Naive thymus-derived CD4-positive, alpha-beta T cell (primary cell): ENCODE measurements around the gene BRPF3. TPM values are rescaled to one million over a fixed set of nuclear protein-coding genes. Genes with fewer than 3 reads are reported as not detected.

Experiments used
- ATAC-seq: fragments of 150-1000 bp; cut with Tn5 transposase; 2 replicates; pipeline ENCODE4 v1.10.0; 2021; ENCODE audit warnings: mild to moderate bottlenecking, moderate library complexity
- CTCF ChIA-PET: fragments of 350-600 bp; sonication (Branson Sonifier 250); formaldehyde crosslinking; loops from one replicate; lab custom pipeline; 2021; ENCODE audit warnings: antibody characterized with exemption; lab: Charles Lee
- POLR2A ChIA-PET: fragments of 350-600 bp; sonication (Branson Sonifier 250); formaldehyde crosslinking; loops from one replicate; lab custom pipeline; 2021; ENCODE audit warnings: antibody characterized with exemption, inconsistent platforms; lab: Charles Lee
- DNase-seq, 9 donors: peaks; one replicate each; pipeline versions ENCODE4 v3.0.0 to v3.0.0-alpha.2; 2020 to 2022; ENCODE audit warnings: mixed read lengths in 1 of 9
- H3K27ac ChIP-seq: one replicate; pipeline ENCODE4 v1.7.0; 2013; ENCODE audit warnings: mild to moderate bottlenecking, low read depth, low read length, moderate library complexity
- H3K27me3 ChIP-seq, 2 donors: one replicate each; pipeline ENCODE4 v1.7.0; 2013; ENCODE audit warnings: low read length in 2 of 2, mild to moderate bottlenecking in 2 of 2, moderate library complexity in 2 of 2; ENCODE audit not compliant: control insufficient read depth in 2 of 2, insufficient read depth in 2 of 2
- H3K36me3 ChIP-seq, 3 experiments: 1 replicate in 2 of 3; 2 replicates in 1 of 3; pipeline ENCODE4 v1.7.0; 2013; ENCODE audit warnings: low read length in 3 of 3, mild to moderate bottlenecking in 3 of 3, moderate library complexity in 1 of 3; ENCODE audit not compliant: insufficient read depth in 3 of 3, control insufficient read depth in 2 of 3
- H3K4me1 ChIP-seq, 2 donors: one replicate each; pipeline ENCODE4 v1.7.0; 2013; ENCODE audit warnings: low read length in 2 of 2, mild to moderate bottlenecking in 2 of 2, moderate library complexity in 1 of 2; ENCODE audit not compliant: control insufficient read depth in 2 of 2, insufficient read depth in 2 of 2
- H3K4me3 ChIP-seq: 2 replicates; pipeline ENCODE4 v1.7.0; 2013; ENCODE audit warnings: mild to moderate bottlenecking, low read length
- H3K9me3 ChIP-seq, 3 experiments: 1 replicate in 2 of 3; 2 replicates in 1 of 3; pipeline ENCODE4 v1.7.0; 2013; ENCODE audit warnings: low read length in 3 of 3; ENCODE audit not compliant: control insufficient read depth in 2 of 3
- H3K27ac Mint-ChIP-seq, 9 donors: one replicate each; pipeline ENCODE4 v1.8.0; 2020 to 2022; ENCODE audit warnings: mixed read lengths in 9 of 9, mild to moderate bottlenecking in 8 of 9, moderate library complexity in 5 of 9, inconsistent platforms in 2 of 9
- H3K27me3 Mint-ChIP-seq, 5 donors: one replicate each; pipeline ENCODE4 v1.8.0; 2021 to 2022; ENCODE audit warnings: mixed read lengths in 5 of 5, mild to moderate bottlenecking in 1 of 5
- H3K36me3 Mint-ChIP-seq, 5 donors: one replicate each; pipeline ENCODE4 v1.8.0; 2020 to 2022; ENCODE audit warnings: mixed read lengths in 5 of 5, mild to moderate bottlenecking in 3 of 5, inconsistent platforms in 1 of 5
- H3K4me1 Mint-ChIP-seq, 7 donors: one replicate each; pipeline ENCODE4 v1.8.0; 2020 to 2022; ENCODE audit warnings: mixed read lengths in 7 of 7, mild to moderate bottlenecking in 3 of 7, inconsistent platforms in 1 of 7
- H3K4me3 Mint-ChIP-seq, 10 donors: one replicate each; pipeline ENCODE4 v1.8.0; 2020 to 2022; ENCODE audit warnings: mild to moderate bottlenecking in 10 of 10, mixed read lengths in 10 of 10, moderate library complexity in 6 of 10, inconsistent platforms in 2 of 10
- H3K9me3 Mint-ChIP-seq, 11 donors: one replicate each; pipeline ENCODE4 v1.8.0; 2020 to 2022; ENCODE audit warnings: mixed read lengths in 11 of 11, mild to moderate bottlenecking in 4 of 11, inconsistent platforms in 1 of 11, moderate library complexity in 1 of 11
- intact Hi-C, 2 donors: fragments of 100-400 bp; cut with micrococcal nuclease; formaldehyde crosslinking; loops; one replicate each; pipeline ENCODE4 v1.15.1; 2023
- polyA plus RNA-seq, 2 donors: library from polyadenylated mRNA; unstranded; fragments of 300-500 nt; fragmentation: Illumina TruSeq; gene quantifications; one replicate each; pipeline ENCODE4 v1.2.3, GENCODE V29; 2021
- total RNA-seq, 6 experiments: library from RNA in 5 of 6; stranded (reverse) in 5 of 6; gene quantifications; 1 replicate in 5 of 6; 2 replicates in 1 of 6; pipeline ENCODE4 v1.2.3 and lab custom pipeline; 2021 to 2026

The BRPF3 gene
- total and polyA plus RNA-seq, 7 experiments from 2014 or later: 5.1 to 40.0 (median 28.4) TPM

- DNase-seq: no peak
- no peaks in the 10 kb centered on the region for H3K9me3 ChIP-seq
- H3K36me3 Mint-ChIP-seq: peaks cover 0 to 9% (median 0%) of the 10 kb centered on the region in 5 donors
- peaks cover 0 to 1% (median 0%) of the 10 kb centered on the region in 11 donors for H3K9me3 Mint-ChIP-seq
- peaks cover 0 to 10% (median 4%) of the 10 kb centered on the region in 7 donors for H3K4me1 Mint-ChIP-seq
- CTCF ChIA-PET: no interaction called here
- H3K27ac Mint-ChIP-seq: no peak overlapping the region
- no peak overlapping the region for H3K4me3 Mint-ChIP-seq
- no peak overlapping the region for H3K27ac ChIP-seq
- H3K4me3 ChIP-seq: no peak overlapping the region
- POLR2A ChIA-PET: interaction anchor here (1.5 kb wide), 1 partner anchor 20 kb away, joined by 3 read pairs; no protein-coding TSS in a partner anchor
- intact Hi-C loops: no loop called here
- no peaks in the 10 kb centered on the region for H3K4me1 ChIP-seq
- H3K27me3 Mint-ChIP-seq: peaks cover 0 to 7% (median 0%) of the 10 kb centered on the region in 5 donors
- ATAC-seq: no peak
- H3K36me3 ChIP-seq: no peaks in the 10 kb centered on the region
- H3K27me3 ChIP-seq: no peaks in the 10 kb centered on the region
Measured at GRCh38 chr6:36248980-36249379, 52.4 kb downstream of the BRPF3 start.

- H3K27me3 ChIP-seq: no peaks in the 10 kb centered on the region
- ATAC-seq: no peak
Measured at GRCh38 chr6:36249536-36249935, 53.0 kb downstream of the BRPF3 start.

GRCh38 chr6:36252005-36252404, 55.5 kb downstream of the BRPF3 start:
- CTCF ChIA-PET: no interaction called here

More at GRCh38 chr6:36249536-36249935, 53.0 kb downstream of the BRPF3 start:
- DNase-seq: no peak
- intact Hi-C loops: no loop called here
- ChIA-PET CTCF (interaction anchor here (0.6 to 0.7 kb wide), 2 partner anchors 8 to 36 kb away, joined by 3 to 4 read pairs; no protein-coding TSS in a partner anchor), POLR2A (interaction anchor here (1.5 kb wide), 1 partner anchor 19 kb away, joined by 3 read pairs; no protein-coding TSS in a partner anchor)
- Mint-ChIP-seq H3K27me3 (peaks cover 0 to 3% (median 0%) of the 10 kb centered on the region in 5 donors), H3K4me3 (no peak overlapping the region), H3K27ac (no peak overlapping the region), H3K36me3 (peaks cover 0 to 9% (median 0%) of the 10 kb centered on the region in 5 donors), H3K4me1 (peaks cover 0 to 10% (median 4%) of the 10 kb centered on the region in 7 donors), H3K9me3 (peaks cover 0 to 1% (median 0%) of the 10 kb centered on the region in 11 donors)
- Histone ChIP-seq H3K4me3 (no peak overlapping the region), H3K4me1 (no peaks in the 10 kb centered on the region), H3K9me3 (no peaks in the 10 kb centered on the region), H3K36me3 (no peaks in the 10 kb centered on the region), H3K27ac (no peak overlapping the region)

GRCh38 chr6:36263390-36264000, 67.0 kb downstream of the BRPF3 start:
- CTCF ChIA-PET: no interaction called here
- no peak for ATAC-seq
- no peak overlapping the region for H3K4me3 ChIP-seq

More at GRCh38 chr6:36252005-36252404, 55.5 kb downstream of the BRPF3 start:
- peaks cover 0 to 9% (median 2%) of the 10 kb centered on the region in 5 donors for H3K36me3 Mint-ChIP-seq
- Histone ChIP-seq H3K4me3 (no peak overlapping the region), H3K4me1 (no peaks in the 10 kb centered on the region), H3K27ac (no peak overlapping the region), H3K27me3 (no peaks in the 10 kb centered on the region), H3K9me3 (no peaks in the 10 kb centered on the region), H3K36me3 (no peaks in the 10 kb centered on the region)
- peaks cover 0 to 8% (median 0%) of the 10 kb centered on the region in 5 donors for H3K27me3 Mint-ChIP-seq
- H3K4me1 Mint-ChIP-seq: peaks cover 0 to 2% (median 0%) of the 10 kb centered on the region in 7 donors
- intact Hi-C loops: no loop called here
- ATAC-seq (no peak), DNase-seq (no peak)
- H3K27ac Mint-ChIP-seq: no peak overlapping the region
- H3K9me3 Mint-ChIP-seq: peaks cover 0 to 6% (median 4%) of the 10 kb centered on the region in 11 donors
- POLR2A ChIA-PET: no interaction called here
- no peak overlapping the region for H3K4me3 Mint-ChIP-seq

GRCh38 chr6:36265744-36266143, 69.2 kb downstream of the BRPF3 start:
- H3K4me3 ChIP-seq: no peak overlapping the region
- no peaks in the 10 kb centered on the region for H3K4me1 ChIP-seq
- H3K9me3 Mint-ChIP-seq: peaks cover 0 to 12% (median 2%) of the 10 kb centered on the region in 11 donors

More at GRCh38 chr6:36263390-36264000, 67.0 kb downstream of the BRPF3 start:
- no peak overlapping the region for H3K27ac Mint-ChIP-seq
- no peak for DNase-seq
- H3K4me1 Mint-ChIP-seq: peaks cover 0 to 1% (median 0%) of the 10 kb centered on the region in 7 donors
- peaks cover 0 to 40% (median 5%) of the 10 kb centered on the region in 5 donors for H3K27me3 Mint-ChIP-seq
- no peak overlapping the region for H3K4me3 Mint-ChIP-seq
- POLR2A ChIA-PET: no interaction called here
- Histone ChIP-seq H3K9me3 (peaks cover 0 to 5% (median 0%) of the 10 kb centered on the region in 3 experiments), H3K27ac (no peak overlapping the region), H3K27me3 (no peaks in the 10 kb centered on the region), H3K4me1 (no peaks in the 10 kb centered on the region), H3K36me3 (no peaks in the 10 kb centered on the region)
- peaks cover 0 to 3% (median 0%) of the 10 kb centered on the region in 5 donors for H3K36me3 Mint-ChIP-seq
- intact Hi-C loops: no loop called here
- H3K9me3 Mint-ChIP-seq: peaks cover 0 to 12% (median 2%) of the 10 kb centered on the region in 11 donors

GRCh38 chr6:36266913-36267644, 70.5 kb downstream of the BRPF3 start:
- Mint-ChIP-seq H3K4me1 (peaks cover 0 to 1% (median 0%) of the 10 kb centered on the region in 7 donors), H3K9me3 (peaks cover 0 to 12% (median 2%) of the 10 kb centered on the region in 11 donors), H3K36me3 (peaks cover 0 to 3% (median 0%) of the 10 kb centered on the region in 5 donors), H3K4me3 (no peak overlapping the region), H3K27me3 (peaks cover under 1 to 18% (median 15%) of the 10 kb centered on the region in 5 donors), H3K27ac (no peak overlapping the region)
- DNase-seq (no peak), ATAC-seq (no peak)
- POLR2A ChIA-PET: no interaction called here
- Histone ChIP-seq H3K4me1 (no peaks in the 10 kb centered on the region), H3K27me3 (no peaks in the 10 kb centered on the region), H3K27ac (no peak overlapping the region), H3K9me3 (peaks cover 0 to 5% (median 0%) of the 10 kb centered on the region in 3 experiments), H3K36me3 (no peaks in the 10 kb centered on the region), H3K4me3 (no peak overlapping the region)
- CTCF ChIA-PET: no interaction called here
- intact Hi-C loops: no loop called here

More at GRCh38 chr6:36265744-36266143, 69.2 kb downstream of the BRPF3 start:
- intact Hi-C loops: no loop called here
- no peaks in the 10 kb centered on the region for H3K36me3 ChIP-seq
- ATAC-seq: no peak
- H3K36me3 Mint-ChIP-seq: peaks cover 0 to 3% (median 0%) of the 10 kb centered on the region in 5 donors
- H3K9me3 ChIP-seq: peaks cover 0 to 5% (median 0%) of the 10 kb centered on the region in 3 experiments
- H3K27ac ChIP-seq: no peak overlapping the region
- H3K4me1 Mint-ChIP-seq: peaks cover 0 to 1% (median 0%) of the 10 kb centered on the region in 7 donors
- no peak for DNase-seq
- POLR2A ChIA-PET: no interaction called here
- H3K27me3 Mint-ChIP-seq: peaks cover 0 to 27% (median 9%) of the 10 kb centered on the region in 5 donors
- H3K4me3 Mint-ChIP-seq: no peak overlapping the region
- no peak overlapping the region for H3K27ac Mint-ChIP-seq
- no peaks in the 10 kb centered on the region for H3K27me3 ChIP-seq
- CTCF ChIA-PET: no interaction called here
